OCI-LY3 (cell line): ENCODE measurements around the gene ATG2A.

Experiments
- CTCF ChIP-seq: fragments of 200-600, 300-600 bp; sonication (generic); IDR thresholded peaks from 2 replicates; pipeline ENCODE4 v1.5.1; 2014; ENCODE audit warnings: antibody characterized with exemption, low read length, low read depth
- EZH2phosphoT487 ChIP-seq: fragments of 200-600 bp; shearing (Covaris generic); IDR thresholded peaks from 2 replicates; pipeline ENCODE4 v1.6.1; 2018; ENCODE audit warnings: antibody characterized with exemption, mixed run types, low read depth

GRCh38 chr11:64910451-64911093 lies 6.4 kb downstream of the ATG2A start:
- TF ChIP-seq CTCF (no peak), EZH2phosphoT487 (no peak)
